Suppressor macrophage treated with lipopolysaccharide for 1 hour (primary cell): Measurements from ENCODE around the gene LATS2.
"Not testable (repeated sequence)": the region's sequence is repeated elsewhere in the genome, so short reads cannot be mapped to it uniquely, and the experiment has no call there.

Experiments used
- DNase-seq, 3 donors: peaks; one replicate each; pipeline ENCODE4 v3.0.0-alpha.2; 2020 to 2022

LATS2 gene

GRCh38 chr13:21075011-21075378 is 13.6 kb upstream of the LATS2 start:
- peak; percentile 24 to 36 (median 34) for DNase-seq

- DNase-seq = peak in 1 of 3 donors; percentile 13
Observed at GRCh38 chr13:21074546-21074945, 13.2 kb upstream of the LATS2 start.

- no peak for DNase-seq
Observed at GRCh38 chr13:21071924-21072323, 10.5 kb upstream of the LATS2 start.

- no peak for DNase-seq
Observed at GRCh38 chr13:21071015-21071414, 9.6 kb upstream of the LATS2 start.

- DNase-seq = peak; percentile 84 to 97 (median 96)
Observed at GRCh38 chr13:21069561-21070004, 8.2 kb upstream of the LATS2 start.

GRCh38 chr13:21067848-21068247 is 6.5 kb upstream of the LATS2 start:
- DNase-seq = no peak

- peak; percentile 21 to 63 (median 52) for DNase-seq
Observed at GRCh38 chr13:21066946-21067345, 5.6 kb upstream of the LATS2 start.

- DNase-seq = peak; percentile 74 to 95 (median 90)
Observed at GRCh38 chr13:21065686-21066085, 4.3 kb upstream of the LATS2 start.

GRCh38 chr13:21063031-21063430 is 1.6 kb upstream of the LATS2 start:
- DNase-seq = no peak

- DNase-seq = peak; percentile 39 to 69 (median 46)
Observed at GRCh38 chr13:21060338-21061028, 903 bp downstream of the LATS2 start.

GRCh38 chr13:21059641-21060337 is 1.6 kb downstream of the LATS2 start:
- no peak for DNase-seq

GRCh38 chr13:21058361-21058760 is 3.0 kb downstream of the LATS2 start:
- DNase-seq = peak in 2 of 3 donors; percentile 30 to 44

- DNase-seq = no peak
Observed at GRCh38 chr13:21055511-21056045, 5.8 kb downstream of the LATS2 start.

- no peak for DNase-seq
Observed at GRCh38 chr13:21055016-21055415, 6.4 kb downstream of the LATS2 start.

- DNase-seq = no peak
Observed at GRCh38 chr13:21054313-21054712, 7.1 kb downstream of the LATS2 start.

- no peak for DNase-seq
Observed at GRCh38 chr13:21053231-21053630, 8.2 kb downstream of the LATS2 start.

GRCh38 chr13:21051675-21052074 is 9.7 kb downstream of the LATS2 start:
- DNase-seq = no peak

GRCh38 chr13:21050288-21051197 is 10.8 kb downstream of the LATS2 start:
- peak in 2 of 3 donors; percentile 46 to 52 for DNase-seq

GRCh38 chr13:21049731-21050130 is 11.7 kb downstream of the LATS2 start:
- not testable (repeated sequence) for DNase-seq

GRCh38 chr13:21048901-21049698 is 12.3 kb downstream of the LATS2 start:
- no peak for DNase-seq

GRCh38 chr13:21047591-21048282 is 13.6 kb downstream of the LATS2 start:
- DNase-seq = no peak
